Stimulated activated CD8-positive, alpha-beta memory T cell treated with anti-CD3 and anti-CD28 coated beads, Interleukin-15, amount 100 ng/mL, for 1 hour (primary cell): ENCODE measurements around the gene KCNH6.

ENCODE experiments used
- DNase-seq: peaks from one replicate; pipeline ENCODE4 v3.0.0-alpha.2; 2020; ENCODE audit warnings: low read depth

KCNH6 gene

DNA sequence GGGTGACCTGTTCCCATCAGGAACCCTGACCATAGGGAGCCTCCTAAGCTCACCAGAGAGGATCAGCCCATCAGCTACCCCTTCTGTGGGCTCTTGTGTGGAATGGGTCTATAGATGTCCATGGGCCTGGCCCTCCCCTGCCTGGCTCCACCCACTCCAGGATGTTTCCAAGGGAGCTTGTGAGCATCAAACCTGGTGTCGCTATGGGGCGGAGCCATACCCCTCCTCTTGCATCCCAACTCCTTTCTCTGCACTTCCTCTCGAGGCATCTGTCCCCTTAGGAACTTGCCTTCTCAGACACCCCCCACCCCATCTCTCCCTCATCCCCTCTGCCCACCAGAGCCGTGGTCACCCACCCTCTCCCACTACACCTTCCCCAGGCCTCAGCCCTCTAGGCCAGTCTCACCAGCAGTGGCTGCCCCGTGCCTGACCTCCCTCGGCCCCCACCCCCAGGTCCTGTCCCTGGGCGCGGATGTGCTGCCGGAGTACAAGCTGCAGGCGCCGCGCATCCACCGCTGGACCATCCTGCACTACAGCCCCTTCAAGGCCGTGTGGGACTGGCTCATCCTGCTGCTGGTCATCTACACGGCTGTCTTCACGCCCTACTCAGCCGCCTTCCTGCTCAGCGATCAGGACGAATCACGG, 10.4 kb downstream of the KCNH6 start:
- no peak for DNase-seq

DNA sequence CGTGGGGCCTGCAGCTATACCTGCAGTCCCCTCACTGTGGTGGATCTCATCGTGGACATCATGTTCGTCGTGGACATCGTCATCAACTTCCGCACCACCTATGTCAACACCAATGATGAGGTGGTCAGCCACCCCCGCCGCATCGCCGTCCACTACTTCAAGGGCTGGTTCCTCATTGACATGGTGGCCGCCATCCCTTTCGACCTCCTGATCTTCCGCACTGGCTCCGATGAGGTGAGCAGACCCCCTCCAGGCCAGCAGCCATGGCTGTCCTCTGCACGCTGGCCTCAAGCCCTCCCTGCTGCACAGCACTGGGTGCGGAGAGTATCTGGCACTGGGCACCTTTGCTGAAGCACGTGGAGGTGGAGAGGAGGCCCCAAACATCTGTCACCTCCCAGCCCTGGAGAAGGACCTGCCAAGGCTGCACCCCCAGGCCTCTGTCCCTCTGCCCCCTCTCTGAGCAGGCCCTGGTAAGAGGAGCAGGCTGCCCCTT, 11.0 kb downstream of the KCNH6 start:
- no peak for DNase-seq

DNA sequence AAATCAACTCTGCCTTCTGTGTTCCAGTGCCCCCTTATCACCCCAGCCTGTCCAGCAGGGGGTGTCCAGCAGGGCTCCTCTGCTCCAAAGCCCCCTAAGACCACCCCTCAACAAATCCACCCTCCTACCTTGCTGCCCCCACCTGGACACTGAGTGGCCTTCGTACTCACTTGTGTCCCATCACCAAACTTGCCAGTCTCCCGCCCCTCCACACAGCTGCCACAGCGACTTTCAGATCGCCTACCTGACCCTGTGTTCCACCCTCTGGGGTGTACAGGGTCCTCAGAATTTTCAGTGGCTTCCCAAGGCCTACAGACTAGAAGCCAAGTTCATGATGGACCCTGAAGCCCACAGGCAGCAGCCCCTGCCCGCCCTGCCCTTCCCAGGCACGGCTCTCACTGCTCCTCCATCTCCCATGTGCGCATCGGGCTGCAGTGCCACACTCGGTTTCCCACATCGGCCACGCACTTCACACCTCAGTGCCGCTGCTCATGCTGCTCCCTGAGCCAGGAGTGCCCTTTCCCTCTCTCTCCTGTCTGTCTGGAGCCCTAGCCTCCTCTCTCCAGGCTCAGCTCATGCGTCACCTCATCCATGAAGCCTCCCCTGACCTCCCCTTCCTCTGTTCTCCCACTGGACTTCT, 11.8 kb downstream of the KCNH6 start:
- no peak for DNase-seq

DNA sequence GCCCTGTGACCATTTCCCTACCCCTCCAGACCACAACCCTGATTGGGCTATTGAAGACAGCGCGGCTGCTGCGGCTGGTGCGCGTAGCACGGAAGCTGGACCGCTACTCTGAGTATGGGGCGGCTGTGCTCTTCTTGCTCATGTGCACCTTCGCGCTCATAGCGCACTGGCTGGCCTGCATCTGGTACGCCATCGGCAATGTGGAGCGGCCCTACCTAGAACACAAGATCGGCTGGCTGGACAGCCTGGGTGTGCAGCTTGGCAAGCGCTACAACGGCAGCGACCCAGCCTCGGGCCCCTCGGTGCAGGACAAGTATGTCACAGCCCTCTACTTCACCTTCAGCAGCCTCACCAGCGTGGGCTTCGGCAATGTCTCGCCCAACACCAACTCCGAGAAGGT, 12.5 kb downstream of the KCNH6 start:
- DNase-seq = no peak

DNA sequence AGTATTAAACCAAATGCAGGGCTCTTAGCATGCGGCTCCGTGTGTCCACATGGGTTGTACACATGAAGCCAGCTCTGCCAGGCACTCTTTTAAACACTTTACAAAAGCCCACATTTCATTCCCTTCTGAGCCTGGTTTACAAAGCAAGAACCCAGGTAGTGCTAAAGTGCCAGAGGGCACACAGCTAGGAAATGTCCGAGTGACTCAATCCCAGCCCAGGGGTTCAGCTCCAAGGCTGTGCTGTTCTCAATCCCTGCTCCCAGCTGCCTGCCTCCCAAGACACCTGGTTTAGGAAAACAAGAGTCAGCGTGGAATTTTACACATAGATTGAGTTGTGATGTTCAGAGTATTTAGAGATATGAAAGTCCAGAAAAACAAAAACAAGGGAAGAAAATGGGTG, 13.8 kb downstream of the KCNH6 start:
- no peak for DNase-seq

DNA sequence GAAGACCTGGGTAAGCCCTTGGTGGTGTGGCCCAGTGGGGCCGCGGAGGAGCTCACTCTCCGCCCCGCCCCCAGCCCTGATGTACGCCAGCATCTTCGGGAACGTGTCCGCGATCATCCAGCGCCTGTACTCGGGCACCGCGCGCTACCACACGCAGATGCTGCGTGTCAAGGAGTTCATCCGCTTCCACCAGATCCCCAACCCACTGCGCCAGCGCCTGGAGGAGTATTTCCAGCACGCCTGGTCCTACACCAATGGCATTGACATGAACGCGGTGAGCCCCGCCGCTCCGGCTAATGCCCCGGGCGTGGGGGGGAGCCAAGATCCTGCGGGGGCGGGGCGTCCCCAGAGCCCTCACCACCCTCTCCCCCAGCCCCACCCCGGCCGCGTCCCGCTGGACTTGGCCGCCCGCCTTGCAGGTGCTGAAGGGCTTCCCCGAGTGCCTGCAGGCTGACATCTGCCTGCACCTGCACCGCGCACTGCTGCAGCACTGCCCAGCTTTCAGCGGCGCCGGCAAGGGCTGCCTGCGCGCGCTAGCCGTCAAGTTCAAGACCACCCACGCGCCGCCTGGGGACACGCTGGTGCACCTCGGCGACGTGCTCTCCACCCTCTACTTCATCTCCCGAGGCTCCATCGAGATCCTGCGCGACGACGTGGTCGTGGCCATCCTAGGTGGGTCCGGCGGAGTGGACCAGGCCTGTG, 15.0 kb downstream of the KCNH6 start:
- DNase-seq = no peak

DNA sequence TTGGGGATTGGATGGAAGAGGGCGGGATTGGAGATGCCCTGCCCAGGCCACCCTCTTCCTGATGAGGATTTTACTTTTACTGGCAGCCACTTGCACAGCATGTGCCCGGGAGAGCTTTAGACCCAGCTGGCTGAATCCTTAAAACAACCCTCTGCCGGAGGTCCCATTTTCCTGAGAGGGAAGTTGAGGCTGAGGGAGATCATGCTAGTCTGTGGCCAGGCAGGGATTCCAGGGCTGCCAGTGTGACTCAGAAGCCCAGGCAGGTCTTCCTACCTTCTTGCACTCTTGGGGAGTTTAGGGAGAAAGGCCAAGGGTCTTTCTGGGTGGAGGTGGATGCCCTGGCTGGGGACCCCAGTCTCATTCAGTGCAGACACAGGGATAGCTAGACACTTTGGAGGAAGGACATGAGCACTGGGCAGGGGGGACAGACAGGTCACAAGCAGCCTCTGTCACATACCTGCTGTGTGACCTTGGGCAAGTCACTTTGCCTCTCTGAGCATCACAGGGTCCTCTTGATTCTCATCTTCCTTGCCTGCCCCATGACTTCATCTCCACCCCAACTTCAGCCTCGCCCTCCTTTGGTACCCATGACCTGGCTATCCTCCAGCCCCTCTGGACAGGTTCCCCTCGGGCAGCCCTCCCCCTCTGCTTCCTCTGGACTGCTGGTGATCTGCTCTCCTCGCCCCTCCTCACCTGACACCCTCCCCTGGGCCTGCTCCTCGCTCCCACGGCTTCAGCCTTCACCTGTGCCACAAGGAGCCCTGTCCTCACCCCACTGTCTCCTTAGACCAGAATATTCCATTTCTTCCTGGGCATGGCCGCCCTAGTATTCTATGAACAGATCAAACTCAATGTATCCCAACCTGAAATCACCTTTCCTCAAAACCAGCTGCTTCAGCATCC, 15.8 kb downstream of the KCNH6 start:
- no peak for DNase-seq

DNA sequence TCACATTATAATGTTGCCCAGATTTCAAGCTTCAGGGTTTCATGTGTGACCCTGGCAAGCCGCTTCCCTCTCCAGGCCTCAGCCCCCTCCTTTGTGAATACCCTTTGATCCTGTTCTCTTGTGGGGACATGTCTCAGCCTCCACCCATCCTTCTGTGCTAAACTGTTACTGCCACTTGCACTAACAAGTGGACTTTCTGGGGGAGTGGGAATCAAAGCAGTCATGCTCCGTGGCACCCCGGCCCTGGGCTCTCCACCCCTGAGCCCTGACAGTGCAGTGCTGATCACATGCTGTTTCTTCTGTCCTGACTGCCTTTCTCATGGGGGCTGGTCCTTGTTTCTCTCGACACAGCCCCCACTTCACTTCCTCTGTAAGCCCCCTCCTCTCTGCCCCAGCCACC, 17.4 kb downstream of the KCNH6 start:
- no peak for DNase-seq

DNA sequence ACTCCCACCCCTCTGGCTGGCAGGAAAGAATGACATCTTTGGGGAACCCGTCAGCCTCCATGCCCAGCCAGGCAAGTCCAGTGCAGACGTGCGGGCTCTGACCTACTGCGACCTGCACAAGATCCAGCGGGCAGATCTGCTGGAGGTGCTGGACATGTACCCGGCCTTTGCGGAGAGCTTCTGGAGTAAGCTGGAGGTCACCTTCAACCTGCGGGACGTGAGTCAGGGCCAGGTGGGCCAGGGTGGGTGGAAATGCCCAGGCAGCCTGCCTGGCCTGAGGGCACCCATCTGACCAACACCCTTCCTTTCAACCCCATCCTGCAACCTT, 19.0 kb downstream of the KCNH6 start:
- no peak for DNase-seq

DNA sequence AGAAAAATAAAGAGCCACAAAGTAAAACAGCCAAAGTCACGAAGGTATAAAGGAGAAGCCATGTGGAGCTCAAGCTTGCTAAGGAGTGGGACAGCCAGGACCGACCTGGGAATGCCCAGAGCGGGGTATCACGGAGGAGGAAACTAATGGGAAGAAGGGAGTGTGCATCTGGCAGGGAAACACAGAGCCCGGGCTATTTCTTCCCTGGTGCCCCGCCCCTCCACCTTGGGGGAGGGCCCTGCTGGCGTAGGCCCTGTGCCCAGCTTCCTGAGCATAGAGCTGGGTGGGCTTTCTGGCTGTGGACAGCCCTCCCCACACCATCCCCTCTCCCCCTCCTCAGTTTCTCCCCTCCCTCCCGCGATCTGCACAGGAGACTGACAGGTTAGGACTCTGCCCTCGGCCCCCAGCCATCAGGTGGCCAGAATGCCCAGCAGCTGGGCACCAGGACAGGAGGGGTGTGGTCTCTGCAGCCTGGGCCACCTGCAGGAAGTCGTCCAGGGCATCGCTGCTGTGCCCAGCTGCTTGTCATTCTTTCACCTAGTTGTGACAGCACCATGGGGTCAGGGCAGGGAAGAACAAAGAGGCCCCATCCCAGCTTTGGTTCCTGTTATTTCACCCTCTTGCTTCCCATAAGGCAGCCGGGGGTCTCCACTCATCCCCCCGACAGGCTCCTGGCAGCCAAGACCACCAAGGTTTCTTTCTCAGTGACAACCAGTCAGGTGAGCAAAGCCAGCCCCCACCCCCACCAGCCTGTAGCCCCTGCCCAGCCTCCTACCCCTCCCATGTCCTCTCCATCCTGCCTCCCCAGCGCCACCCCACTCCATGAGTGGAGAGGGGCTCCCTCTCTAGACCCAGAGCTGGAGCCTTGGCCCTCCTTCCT, 20.0 kb downstream of the KCNH6 start:
- DNase-seq = no peak

DNA sequence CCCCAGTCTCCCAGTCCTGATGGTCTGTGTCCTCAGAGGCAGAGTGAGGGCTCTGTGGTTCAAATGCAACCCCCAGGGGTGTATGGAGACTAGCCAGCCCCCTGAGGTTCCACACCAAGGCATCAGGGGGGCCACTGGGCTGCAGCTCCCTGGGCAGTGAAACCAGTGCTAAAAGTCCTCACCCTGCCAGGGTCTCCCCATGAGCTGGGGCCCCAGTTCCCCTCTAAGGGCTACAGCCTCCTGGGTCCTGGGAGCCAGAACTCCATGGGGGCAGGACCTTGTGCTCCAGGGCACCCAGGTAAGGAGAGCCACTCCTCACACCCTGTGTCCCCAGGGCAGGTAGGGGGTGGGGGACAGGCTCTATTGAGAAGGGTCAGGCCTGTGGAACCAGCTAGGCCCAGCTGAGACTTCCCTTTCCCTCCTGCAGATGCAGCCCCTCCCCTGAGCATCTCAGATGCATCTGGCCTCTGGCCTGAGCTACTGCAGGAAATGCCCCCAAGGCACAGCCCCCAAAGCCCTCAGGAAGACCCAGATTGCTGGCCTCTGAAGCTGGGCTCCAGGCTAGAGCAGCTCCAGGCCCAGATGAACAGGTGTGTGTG, 20.8 kb downstream of the KCNH6 start:
- DNase-seq = no peak

DNA sequence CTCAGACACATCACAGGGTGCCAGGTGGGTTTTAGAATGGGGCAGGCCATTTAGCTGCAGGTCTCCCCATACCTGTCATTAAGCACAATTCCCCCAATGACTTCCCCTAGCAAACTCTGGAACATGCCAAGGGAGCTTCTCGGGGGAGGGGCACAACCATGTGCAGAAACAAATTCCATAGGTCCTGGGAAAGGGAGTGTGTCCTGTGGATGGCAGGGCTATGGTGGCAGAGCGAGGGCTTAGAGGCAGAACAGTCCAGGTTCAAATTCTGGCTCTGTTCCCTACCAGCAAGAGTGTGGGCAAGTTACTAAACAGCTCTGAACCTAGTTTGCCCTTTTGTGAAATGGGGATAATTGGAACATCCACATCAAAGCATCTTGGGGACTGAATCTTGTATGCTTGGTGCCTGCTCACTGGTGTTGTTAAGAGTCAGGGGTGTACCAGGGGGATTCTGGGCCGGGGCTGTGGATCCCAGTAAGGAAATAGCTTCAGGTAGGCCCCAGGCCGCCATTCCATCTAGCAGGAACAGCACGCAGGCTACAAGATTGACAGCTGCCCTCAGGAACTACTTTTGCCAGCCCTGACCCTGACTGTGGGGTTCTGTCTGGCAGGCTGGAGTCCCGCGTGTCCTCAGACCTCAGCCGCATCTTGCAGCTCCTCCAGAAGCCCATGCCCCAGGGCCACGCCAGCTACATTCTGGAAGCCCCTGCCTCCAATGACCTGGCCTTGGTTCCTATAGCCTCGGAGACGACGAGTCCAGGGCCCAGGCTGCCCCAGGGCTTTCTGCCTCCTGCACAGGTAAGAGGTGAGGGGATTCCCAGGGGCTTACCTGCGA, 21.5 kb downstream of the KCNH6 start:
- no peak for DNase-seq

DNA sequence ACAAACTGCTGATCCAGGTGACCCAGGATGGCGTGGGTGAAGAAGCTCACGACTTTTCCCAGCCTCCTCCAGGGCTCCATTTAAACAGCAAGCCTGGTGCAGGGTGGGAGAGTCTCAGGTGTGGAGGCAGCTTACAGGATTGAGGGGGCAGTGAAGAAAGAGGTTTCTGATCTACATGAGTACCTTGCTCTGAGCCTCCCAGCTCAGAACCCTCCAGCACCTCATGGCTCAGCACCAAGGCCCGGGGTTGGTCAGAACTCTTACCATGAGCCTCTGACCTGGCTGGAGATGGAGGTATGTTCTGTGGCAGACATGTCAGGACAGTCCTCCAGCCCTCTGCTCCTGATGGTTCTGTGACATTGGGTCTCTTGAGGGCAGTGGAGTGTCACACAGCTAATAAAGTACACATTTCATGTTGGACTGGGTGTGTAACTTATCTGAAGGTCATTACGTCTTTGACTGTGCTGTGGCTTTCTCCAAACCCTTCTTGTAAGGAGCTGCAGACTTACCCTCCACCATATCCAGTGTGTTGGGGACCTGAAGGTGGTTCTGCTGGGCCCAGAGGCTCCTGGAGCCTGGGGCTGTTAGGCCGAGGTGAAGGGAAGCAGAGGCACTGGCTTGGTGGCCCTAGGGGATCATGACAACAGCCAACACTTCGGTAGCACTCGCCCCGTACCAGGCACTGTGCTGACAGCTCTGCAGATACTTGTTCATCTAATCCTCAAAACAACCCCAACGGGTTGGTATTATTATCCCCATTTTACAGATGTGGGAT, 23.3 kb downstream of the KCNH6 start:
- DNase-seq = no peak

DNA sequence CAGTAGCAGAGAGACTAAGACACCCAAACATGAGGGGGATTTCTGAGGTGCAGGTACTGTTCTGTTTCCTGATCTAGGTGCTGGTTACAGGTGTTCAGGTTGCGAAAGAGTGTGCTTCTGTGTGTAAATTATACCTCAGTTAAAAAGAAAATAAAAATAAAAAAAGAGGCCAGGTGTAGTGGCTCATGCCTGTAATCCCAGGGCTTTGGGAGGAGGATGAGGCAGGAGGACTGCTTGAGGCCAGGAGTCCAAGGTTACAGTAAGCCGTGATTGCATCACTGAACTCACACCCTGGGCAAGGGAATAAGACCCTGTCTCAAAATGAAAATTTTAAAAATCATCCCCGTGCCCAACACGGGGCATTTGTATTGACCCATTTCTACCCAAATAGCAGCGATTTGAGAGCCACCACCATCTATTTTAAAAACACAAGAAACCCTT, 23.9 kb downstream of the KCNH6 start:
- DNase-seq = no peak

DNA sequence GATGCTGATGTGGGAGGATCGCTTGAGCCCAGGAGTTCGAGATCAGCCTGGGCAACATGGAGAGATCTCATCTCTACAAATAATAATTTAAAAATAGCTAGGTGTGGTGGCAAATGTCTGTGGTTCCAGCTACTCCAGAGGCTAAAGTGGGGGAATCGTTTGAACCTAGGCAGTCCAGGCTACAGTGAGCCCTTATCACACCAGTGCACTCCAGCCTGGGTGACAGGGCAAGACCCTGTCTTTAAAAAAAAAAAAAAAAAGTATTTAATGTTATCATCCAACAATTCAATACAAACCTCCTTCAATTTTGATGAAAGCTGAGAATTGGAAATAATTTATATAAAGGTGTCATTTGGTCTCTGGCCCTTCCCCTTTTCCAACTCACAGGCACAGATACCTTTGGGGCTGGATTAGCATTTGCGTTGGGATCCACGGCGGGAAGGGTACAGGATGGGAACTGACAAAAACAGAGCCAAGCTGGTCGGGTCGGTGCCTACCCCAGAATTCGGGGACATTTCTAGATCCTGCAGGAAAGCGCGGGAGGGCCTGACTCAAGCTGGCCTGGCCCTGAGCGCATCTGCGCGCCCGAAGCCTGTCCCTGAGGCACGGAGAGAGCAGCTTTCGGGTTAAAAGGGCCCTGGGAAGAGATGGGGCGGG, 26.3 kb downstream of the KCNH6 start:
- DNase-seq = no peak

DNA sequence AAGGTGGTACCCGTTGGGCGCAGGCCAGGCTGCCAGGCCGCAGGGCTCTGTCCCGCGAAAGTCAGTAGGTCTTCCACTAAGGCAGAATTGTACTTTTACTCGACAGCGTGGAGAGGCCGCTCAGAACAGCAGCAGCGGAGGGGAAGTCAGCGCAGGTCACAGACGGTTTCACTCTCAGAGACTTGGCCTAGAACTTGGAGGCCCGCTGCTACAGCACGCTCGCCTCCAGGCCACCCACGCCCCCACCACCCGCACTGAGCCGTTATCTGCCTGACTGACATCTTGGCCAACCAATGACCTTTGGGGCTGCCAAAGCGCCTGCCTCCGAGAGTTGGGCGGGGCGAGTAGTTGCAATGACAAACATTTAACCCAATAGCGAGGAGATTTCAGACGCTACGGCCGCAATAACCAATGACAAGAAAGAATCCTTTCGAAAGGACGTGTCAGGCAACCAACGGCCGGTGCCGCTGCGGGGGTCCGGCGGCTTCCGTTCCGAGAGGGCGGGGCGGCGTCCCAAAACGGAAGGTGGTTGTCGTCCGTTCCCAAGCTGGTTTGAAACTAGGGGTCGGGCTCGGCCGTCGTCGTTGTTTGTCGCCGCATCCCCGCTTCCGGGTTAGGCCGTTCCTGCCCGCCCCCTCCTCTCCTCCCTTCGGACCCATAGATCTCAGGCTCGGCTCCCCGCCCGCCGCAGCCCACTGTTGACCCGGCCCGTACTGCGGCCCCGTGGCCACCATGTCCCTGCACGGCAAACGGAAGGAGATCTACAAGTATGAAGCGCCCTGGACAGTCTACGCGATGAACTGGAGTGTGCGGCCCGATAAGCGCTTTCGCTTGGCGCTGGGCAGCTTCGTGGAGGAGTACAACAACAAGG, 27.0 kb downstream of the KCNH6 start, which contains the start of gene DCAF7:
Gene DCAF7 (plus strand): TSS at position 532 of the 871 bp plus-strand sequence. CDS start 201 bp downstream, at position 733.
- DNase-seq = peak; percentile 99

DNA sequence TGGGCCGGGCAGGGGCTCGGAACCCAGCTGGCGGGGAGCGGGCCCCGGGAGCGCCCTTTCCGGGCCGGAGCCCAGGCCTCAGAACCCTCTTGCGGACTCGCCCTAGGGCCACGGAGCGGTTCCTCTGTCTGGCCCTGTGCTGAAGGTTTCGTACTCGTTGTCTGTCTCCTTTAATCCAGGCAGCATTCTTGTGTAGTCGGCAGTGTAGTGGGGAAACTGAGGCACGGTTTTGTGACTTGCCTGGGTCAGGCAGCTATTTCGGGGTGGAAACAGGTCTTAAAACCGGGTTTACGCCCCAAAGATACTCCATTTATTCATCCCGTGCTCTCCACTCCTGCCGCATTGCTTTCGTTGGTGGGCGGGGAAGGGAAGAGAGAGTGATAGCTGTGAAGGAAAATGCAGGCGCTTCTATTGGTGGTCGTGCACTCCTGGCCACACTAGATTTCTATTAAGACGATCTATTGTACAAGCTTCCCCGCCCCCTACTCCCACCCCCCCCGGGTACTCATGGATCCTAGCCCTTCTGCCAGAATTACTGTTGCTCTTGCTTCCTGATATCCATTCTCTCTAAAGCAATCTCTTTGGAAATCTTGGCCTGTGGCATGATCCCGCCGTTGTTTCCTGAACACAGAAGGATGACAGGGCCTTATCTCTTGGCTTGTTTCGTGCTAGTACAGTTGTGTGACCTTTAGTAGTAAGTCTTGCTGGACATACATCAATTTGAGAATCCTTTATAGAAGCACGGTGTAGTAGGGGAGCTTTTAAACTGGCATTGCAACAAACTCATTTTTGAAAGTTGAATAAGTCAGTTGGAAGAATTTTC, 27.9 kb downstream of the KCNH6 start:
- no peak for DNase-seq
